NCI-H1930 (cell line): ENCODE results near the gene PTPN4.

Experiments used
- DNase-seq, 2 experiments: peaks; one replicate each; lab custom pipeline; 2025; lab: John Stamatoyannopoulos, UW

PTPN4 gene

DNA sequence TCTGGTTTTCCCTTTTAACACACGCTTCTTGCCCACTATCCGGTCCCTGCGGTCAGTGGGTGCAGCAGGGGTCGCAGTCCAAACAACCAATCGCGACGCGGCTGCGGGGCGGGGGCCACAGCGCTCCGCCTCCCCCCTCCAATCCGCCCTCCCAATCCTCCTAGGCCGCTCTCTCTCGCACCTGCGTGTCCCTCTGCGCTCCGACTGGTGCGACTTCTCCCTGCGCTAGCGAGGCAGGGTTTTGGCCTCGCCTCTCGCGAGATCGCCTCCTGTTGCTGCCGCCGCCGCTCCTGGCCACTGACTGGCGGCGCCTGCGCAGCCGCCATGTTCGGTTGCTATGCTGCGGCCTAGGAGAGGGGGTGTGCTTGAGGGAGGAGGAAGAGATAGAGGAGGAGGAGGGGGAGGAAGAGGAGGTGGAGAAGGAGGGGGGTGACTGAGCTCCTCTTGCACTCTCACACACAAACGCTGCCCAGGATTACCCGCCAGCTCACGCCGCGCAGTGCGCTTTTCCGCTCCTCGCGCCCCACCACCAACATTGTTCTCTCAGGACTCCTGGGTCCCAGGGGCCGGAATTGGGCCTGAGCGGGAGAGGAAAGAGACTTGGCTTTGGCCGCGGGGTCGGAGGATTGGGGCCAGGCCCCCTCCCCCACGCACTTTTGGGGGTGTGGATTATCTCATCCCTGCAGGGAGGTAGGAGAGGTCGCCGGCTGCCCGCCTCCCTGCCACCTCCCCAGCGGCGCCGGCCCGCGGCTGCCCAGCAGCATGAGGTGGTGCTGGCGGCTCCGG, at the start of gene PTPN4:
PTPN4 (plus strand) TSS at position 472 of the 786 bp plus-strand sequence. CDS start 49,932 bp downstream, outside the sequence.
- DNase-seq = peak; percentile 98

DNA sequence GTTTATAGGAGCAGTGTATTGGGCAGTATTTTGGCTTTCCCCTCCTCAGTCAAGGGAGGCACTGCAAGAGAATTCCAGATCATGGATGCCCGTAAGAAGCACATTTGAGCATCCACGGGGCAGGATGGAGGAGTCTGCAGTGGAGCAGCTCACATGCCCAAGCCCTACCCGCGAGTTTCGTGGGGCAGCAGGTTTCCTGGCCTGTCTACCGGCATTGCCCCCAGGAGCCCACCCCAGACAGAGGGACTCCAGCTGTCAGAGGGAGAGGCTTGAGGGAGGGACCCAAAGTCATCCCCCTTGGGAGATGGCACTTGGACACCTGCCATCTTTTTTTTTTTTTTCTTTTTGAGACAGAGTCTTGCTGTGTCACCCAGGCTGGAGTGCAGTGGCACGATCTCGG, 49.4 kb upstream of the PTPN4 start:
- DNase-seq = no peak

DNA sequence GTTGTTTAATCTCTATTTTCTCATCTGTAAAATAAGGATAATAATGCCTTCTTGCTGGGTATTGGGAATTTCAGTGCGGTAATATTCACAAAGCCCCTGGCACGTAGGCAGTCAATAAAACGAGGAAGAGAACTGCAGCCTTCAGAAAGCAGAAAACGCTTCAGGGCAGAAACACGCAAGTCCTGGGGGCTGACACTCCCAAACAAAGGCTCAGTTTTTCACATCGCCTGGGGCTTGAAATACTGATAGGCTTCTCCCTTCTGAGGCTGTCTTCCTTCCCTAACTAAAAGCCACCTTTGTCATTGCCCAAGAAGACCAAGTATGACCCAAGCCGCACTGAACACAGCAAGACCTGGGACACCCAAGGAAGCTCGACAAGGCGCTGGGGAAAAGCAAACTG, 48.4 kb upstream of the PTPN4 start:
- no peak for DNase-seq

- no peak for DNase-seq
These were observed 47.2 kb upstream of the PTPN4 start for GRCh38 chr2:119712571-119712970.

DNA sequence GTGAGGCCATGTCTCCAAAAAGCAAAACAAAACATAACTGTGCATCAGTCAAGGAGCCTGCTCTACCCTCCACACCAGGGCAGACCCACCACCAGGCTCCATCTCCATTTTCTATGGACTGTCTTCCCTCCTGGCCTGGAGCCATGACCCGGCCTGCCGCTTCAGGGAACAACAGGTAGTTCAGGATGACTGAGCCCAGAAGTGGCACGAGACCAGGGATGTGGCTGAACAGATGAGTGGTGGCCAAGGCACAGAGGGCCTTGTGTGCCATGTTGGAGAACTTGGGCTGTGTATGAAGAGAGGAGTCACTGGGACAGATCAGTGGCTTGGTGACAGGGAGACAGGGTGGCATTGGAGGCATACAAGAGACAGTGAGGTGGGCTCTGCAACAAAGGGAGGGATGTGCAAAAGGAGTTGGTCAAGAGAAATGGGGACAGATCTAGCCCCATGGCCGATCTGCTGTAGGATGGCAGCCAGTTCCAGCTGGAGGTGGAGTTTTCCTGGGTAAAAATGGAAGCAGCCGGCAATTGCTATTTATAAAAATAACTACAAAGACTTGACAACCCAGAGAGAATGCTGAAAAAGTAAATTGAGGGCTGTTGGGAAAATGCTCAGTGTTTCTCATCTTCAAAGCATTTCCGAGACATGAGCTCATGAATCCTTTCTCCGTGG, 45.8 kb upstream of the PTPN4 start:
- no peak for DNase-seq

GRCh38 chr2:119715409-119716283, 44.1 kb upstream of the PTPN4 start:
- DNase-seq = no peak

DNA sequence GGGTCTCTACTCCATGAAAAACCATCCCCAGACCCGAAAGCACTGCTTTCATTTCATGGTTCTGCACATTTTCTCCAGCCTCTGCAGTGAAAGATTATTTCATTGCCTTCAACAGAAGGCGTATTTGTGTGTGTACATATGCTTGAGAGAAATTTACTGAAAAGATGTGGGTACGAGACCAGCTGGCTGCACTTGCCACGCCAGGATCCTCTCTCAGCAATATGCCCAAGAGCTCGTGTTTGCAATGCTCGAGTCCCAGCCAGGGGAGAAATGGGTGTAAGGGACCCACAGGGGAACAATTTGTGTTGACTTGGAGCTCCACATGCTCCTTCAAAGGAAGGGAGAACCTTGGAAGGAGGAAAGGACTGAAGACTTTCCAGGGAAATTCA, 43.4 kb upstream of the PTPN4 start:
- no peak for DNase-seq

- no peak for DNase-seq
These were observed 41.0 kb upstream of the PTPN4 start for GRCh38 chr2:119718501-119719260.

- no peak for DNase-seq
These were observed 40.5 kb upstream of the PTPN4 start for GRCh38 chr2:119719261-119719627.

GRCh38 chr2:119721043-119721442, 38.7 kb upstream of the PTPN4 start:
- DNase-seq = no peak

GRCh38 chr2:119721462-119721861, 38.3 kb upstream of the PTPN4 start:
- DNase-seq = no peak

- DNase-seq = no peak
These were observed 37.8 kb upstream of the PTPN4 start for GRCh38 chr2:119721904-119722303.

- DNase-seq = no peak
These were observed 36.5 kb upstream of the PTPN4 start for GRCh38 chr2:119723186-119723585.

DNA sequence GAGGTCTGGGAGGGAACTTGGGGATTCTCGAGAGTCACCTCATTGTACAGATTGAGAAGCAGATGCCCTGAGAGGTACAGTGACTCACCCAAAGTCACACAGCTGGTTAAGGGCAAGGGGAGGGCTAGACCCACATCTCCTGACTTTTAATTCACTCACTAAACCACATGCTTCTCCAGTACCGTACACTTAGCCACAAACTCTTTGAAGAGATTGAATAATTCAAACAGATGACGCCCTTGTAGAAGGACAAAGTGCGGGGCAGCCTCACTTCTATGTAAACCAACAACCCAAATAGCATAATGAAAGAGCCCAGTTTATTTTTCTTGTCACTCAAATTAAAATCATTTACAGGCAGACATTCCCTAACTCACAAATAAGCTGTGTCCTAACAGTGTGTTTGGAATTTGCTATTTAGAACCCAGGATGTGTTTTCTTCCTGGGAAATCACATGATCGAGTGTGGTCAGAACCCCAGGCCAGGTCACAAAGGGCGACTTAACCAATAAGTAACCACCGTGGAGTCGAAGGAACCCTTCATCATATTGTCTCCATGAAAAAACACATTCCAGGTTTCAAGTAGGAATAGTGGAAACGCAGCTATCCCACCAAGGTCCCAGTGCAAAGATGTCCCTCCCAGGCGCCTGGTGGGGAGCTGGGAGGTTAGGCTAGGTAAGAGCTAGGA, 35.8 kb upstream of the PTPN4 start:
- no peak for DNase-seq

DNA sequence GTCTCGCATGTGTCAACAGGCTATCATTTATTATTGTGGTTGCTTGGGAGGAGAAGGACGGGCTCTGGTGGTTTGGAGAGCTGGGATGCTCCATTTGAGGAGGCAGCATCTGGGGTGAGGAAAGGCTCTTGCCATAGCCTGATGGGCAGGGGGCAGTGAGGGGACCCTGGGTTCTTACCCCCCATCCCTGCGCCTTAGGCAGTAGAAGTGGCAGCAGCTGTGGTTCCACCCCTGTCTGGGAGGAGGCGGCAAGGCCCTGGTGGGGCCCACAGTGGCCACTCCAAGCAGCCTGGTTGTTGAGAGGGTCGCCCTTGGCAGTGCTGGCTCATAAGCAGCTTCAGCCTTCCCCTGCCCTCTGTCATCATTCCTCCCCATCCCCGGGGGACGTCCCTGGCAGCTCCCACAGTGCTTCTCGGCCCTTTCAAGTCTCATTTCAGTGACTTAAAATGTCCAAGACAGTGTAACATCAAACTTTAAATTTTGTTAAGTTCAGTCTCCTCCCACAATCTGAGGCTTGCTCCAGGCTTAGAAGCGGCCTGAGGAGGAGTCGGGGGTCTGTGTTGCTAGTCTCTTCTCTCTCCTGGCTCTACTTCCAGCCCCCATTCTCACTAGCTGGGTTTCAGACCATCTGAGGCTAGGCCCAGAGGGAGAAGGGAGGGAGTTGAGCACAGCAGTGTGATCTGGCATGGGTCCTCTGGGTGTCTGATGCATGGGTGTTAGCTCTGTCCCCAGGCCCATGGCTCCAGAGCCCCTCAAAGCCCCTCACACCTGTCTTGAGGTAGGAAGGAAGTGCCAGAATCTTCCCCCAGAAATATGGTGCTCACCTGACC, 34.9 kb upstream of the PTPN4 start:
- no peak for DNase-seq

DNA sequence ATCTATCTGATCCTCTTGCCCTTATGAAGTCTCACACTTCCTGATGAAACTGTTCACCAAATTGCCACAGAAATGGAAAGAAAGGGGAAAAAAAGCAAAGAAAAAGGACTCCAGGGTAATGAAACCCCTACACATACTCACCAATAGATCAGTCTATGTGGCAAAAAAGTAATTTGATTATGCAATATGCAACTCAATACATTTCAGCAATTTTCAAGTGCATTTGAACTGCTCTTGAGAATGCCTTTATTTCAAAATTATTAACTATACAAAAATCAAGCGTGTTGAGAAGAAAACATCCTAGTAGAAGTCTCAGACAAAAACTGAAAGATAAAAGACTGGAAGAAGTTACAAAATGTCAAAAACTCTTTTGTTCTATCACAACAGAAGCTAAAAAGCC, 32.2 kb upstream of the PTPN4 start:
- DNase-seq = no peak

DNA sequence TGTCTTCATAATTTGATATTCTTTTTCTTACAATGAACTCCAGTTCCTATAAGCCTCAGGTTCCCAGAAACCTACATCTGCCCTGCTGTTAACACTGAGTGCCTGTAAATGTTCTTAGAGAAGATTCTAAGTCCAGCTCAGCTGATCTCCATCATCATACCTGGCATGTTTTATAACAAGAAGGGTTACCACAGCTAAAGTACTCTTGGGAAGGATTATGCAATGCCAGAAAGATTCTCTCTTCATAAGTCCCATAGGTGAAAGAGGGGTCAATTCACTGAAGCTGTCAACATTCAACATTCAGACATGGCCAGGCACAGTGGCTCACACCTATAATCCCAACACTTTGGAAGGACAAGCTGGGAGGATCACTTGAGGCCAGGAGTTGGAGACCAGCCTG, 31.3 kb upstream of the PTPN4 start:
- DNase-seq = no peak

- no peak for DNase-seq
These were observed 29.0 kb upstream of the PTPN4 start for GRCh38 chr2:119730671-119731177.

DNA sequence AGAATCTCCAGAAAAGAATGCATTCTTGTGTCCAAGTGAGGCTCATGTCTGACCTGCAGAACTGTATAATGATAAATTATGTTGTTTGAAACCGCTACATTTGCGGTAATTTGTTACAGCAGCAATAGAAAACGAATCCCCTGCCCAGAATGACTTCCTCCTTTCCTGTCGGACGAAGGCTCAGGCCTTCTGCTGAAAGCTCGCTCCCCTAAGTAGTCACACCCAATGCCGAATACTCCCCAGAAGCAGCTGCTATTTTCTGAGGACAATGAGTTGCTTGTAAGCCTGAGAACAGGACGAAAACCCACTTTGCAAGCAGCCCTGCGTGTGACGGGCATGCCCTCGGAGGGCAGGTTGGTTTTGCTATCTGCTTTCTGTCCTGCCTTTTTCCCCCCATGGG, 27.7 kb upstream of the PTPN4 start:
- no peak for DNase-seq

- no peak for DNase-seq
These were observed 27.0 kb upstream of the PTPN4 start for GRCh38 chr2:119732601-119733164.
